Loucy (cell line): ENCODE data around the gene LTB4R2.

Experiments used
- H2AFZ ChIP-seq: fragments of 200-600 bp; sonication (generic); 2 replicates; pipeline ENCODE4 v1.6.0; 2016; ENCODE audit warnings: antibody characterized with exemption, mild to moderate bottlenecking, low read length, moderate library complexity
- H3F3A ChIP-seq: fragments of 200-600 bp; 2 replicates; pipeline ENCODE4 v1.6.0; 2016; ENCODE audit warnings: antibody characterized with exemption, low read depth, mild to moderate bottlenecking
- H3K27me3 ChIP-seq: fragments of 200-600 bp; sonication (generic); 2 replicates; pipeline ENCODE4 v1.6.1; 2014; ENCODE audit warnings: low read length, mild to moderate bottlenecking; ENCODE audit not compliant: insufficient read depth, poor library complexity, severe bottlenecking
- H3K36me3 ChIP-seq: fragments of 200-600 bp; sonication (generic); 2 replicates; pipeline ENCODE4 v1.6.1; 2016; ENCODE audit warnings: low read length; ENCODE audit not compliant: insufficient read depth
- H3K4me1 ChIP-seq: fragments of 200-600 bp; sonication (generic); 2 replicates; pipeline ENCODE4 v1.5.1; 2014; ENCODE audit warnings: low read length, mild to moderate bottlenecking; ENCODE audit not compliant: insufficient read depth, poor library complexity, severe bottlenecking
- H3K4me2 ChIP-seq: fragments of 200-600 bp; sonication (generic); 2 replicates; pipeline ENCODE4 v1.6.0; 2014; ENCODE audit warnings: antibody characterized with exemption, low read length, low read depth, mild to moderate bottlenecking; ENCODE audit not compliant: poor library complexity, severe bottlenecking
- H3K4me3 ChIP-seq: fragments of 200-600 bp; sonication (generic); 2 replicates; pipeline ENCODE4 v1.5.1; 2014; ENCODE audit warnings: low read length, mild to moderate bottlenecking, mixed read lengths; ENCODE audit not compliant: poor library complexity, severe bottlenecking
- H3K79me2 ChIP-seq: fragments of 200-600 bp; sonication (generic); 2 replicates; pipeline ENCODE4 v1.6.1; 2014; ENCODE audit warnings: low read length; ENCODE audit not compliant: insufficient read depth
- H3K9ac ChIP-seq: fragments of 200-600 bp; sonication (generic); 2 replicates; pipeline ENCODE4 v1.6.0; 2014; ENCODE audit warnings: mild to moderate bottlenecking, low read depth, low read length, moderate library complexity; ENCODE audit not compliant: poor library complexity, severe bottlenecking
- H3K9me2 ChIP-seq: fragments of 200-600 bp; sonication (generic); replicated peaks from 2 replicates; pipeline ENCODE4 v1.6.1; 2016; ENCODE audit warnings: low read depth, low read length, mixed read lengths
- H3K9me3 ChIP-seq: fragments of 200-600 bp; sonication (generic); 2 replicates; pipeline ENCODE4 v1.6.1; 2014; ENCODE audit warnings: mild to moderate bottlenecking, antibody characterized with exemption, low read length, low read depth; ENCODE audit not compliant: insufficient read depth
- H4K20me1 ChIP-seq: fragments of 200-600 bp; sonication (generic); 2 replicates; pipeline ENCODE4 v1.6.0; 2014; ENCODE audit warnings: antibody characterized with exemption, low read length, mild to moderate bottlenecking; ENCODE audit not compliant: insufficient read depth, poor library complexity, severe bottlenecking
- CTCF ChIP-seq: fragments of 200-600 bp; sonication (generic); conservative IDR thresholded peaks from 2 replicates; pipeline ENCODE4 v1.5.1; 2014; ENCODE audit warnings: mild to moderate bottlenecking, antibody characterized with exemption, low read length
- EZH2phosphoT487 ChIP-seq: fragments of 200-600 bp; IDR thresholded peaks from 2 replicates; pipeline ENCODE4 v1.6.1; 2018; ENCODE audit warnings: antibody characterized with exemption, mild to moderate bottlenecking, moderate library complexity, borderline replicate concordance

The LTB4R2 gene

GRCh38 chr14:24343795-24344660 lies 34.1 kb downstream of the LTB4R2 start:
- H2AFZ ChIP-seq: no peak overlapping the region
- H3K4me2 ChIP-seq: no peak overlapping the region
- peaks cover 3% of the 10 kb centered on the region for H3K4me1 ChIP-seq
- H3K9ac ChIP-seq: no peak overlapping the region
- no peaks in the 10 kb centered on the region for H3K9me3 ChIP-seq
- H3K4me3 ChIP-seq: no peak overlapping the region
- H3K27me3 ChIP-seq: no peaks in the 10 kb centered on the region
- H3K79me2 ChIP-seq: peaks cover 6% of the 10 kb centered on the region; the same call in 1 of the 2 replicates
- no peak for TF ChIP-seq EZH2phosphoT487
- TF ChIP-seq CTCF: no peak
- H3F3A ChIP-seq: no peaks in the 10 kb centered on the region
- no peaks in the 10 kb centered on the region for H4K20me1 ChIP-seq
- no peaks in the 10 kb centered on the region for H3K36me3 ChIP-seq
- no peaks in the 10 kb centered on the region for H3K9me2 ChIP-seq

- Histone ChIP-seq H3K4me1 (no peaks in the 10 kb centered on the region), H3K4me3 (no peak overlapping the region), H3K27me3 (no peaks in the 10 kb centered on the region), H3K79me2 (no peaks in the 10 kb centered on the region), H3K9me2 (no peaks in the 10 kb centered on the region), H3K36me3 (no peaks in the 10 kb centered on the region), H3K9ac (no peak overlapping the region), H3F3A (no peaks in the 10 kb centered on the region), H2AFZ (no peak overlapping the region), H3K9me3 (no peaks in the 10 kb centered on the region), H4K20me1 (no peaks in the 10 kb centered on the region), H3K4me2 (no peak overlapping the region)
- TF ChIP-seq CTCF: no peak
- no peak for TF ChIP-seq EZH2phosphoT487
These were observed 37.2 kb downstream of the LTB4R2 start for GRCh38 chr14:24347134-24347533.

GRCh38 chr14:24348186-24348585 lies 38.2 kb downstream of the LTB4R2 start:
- Histone ChIP-seq H3K4me1 (no peaks in the 10 kb centered on the region), H3K79me2 (no peaks in the 10 kb centered on the region), H2AFZ (no peak overlapping the region), H3F3A (no peaks in the 10 kb centered on the region), H3K36me3 (no peaks in the 10 kb centered on the region), H3K9ac (no peak overlapping the region), H3K9me2 (no peaks in the 10 kb centered on the region), H4K20me1 (no peaks in the 10 kb centered on the region), H3K4me2 (no peak overlapping the region), H3K4me3 (no peak overlapping the region), H3K9me3 (no peaks in the 10 kb centered on the region), H3K27me3 (no peaks in the 10 kb centered on the region)
- TF ChIP-seq EZH2phosphoT487 (no peak), CTCF (no peak)
